Lower leg skin (tissue), 3 donors: ENCODE results near the gene IVD.

Experiments
- POLR2A ChIP-seq, 2 donors: fragments of 450-650 bp; IDR thresholded peaks; one replicate each; pipeline ENCODE4 v1.6.1; 2016 to 2017; ENCODE audit warnings: antibody characterized with exemption in 2 of 2, mild to moderate bottlenecking in 1 of 2, moderate library complexity in 1 of 2
- TF ChIP-seq, protein P1 (sequence below), 3 donors: fragments of 450-650 bp; IDR thresholded peaks; one replicate each; pipeline ENCODE4 v1.5.1; 2016; ENCODE audit warnings: antibody characterized with exemption in 3 of 3, mild to moderate bottlenecking in 3 of 3, moderate library complexity in 2 of 3

DNA sequence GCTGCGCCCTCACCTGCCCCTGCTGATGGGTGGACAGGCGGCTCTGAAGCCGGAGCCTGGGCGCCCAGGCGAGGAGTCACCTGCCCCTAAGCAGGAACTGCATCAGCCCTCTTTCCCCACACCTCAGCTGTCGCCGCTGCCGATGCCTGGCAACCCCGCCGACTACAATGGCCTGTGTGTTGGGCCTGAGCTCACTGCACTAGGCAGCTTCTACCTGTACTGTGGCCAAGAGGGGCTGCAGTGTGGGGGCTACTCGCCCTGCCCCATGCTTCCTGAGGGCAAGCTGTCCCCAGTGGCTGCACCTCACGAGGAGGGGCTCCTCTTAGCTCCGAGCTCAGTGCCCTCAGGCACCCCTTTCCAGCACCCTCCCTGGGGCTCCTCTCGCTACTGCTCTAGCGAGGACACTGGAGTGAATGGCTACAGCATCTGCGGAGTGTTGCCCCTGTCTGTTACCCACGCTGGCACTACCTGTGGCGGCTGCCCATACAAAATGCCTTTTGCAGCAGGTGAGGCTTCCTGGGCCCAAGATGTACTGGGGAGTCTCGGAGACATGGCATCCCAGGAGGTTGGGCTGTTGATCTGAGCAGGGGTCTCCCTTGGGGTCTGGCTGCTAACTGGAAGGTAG is 53.9 kb downstream of the IVD start:
- TF ChIP-seq, protein P1, sequence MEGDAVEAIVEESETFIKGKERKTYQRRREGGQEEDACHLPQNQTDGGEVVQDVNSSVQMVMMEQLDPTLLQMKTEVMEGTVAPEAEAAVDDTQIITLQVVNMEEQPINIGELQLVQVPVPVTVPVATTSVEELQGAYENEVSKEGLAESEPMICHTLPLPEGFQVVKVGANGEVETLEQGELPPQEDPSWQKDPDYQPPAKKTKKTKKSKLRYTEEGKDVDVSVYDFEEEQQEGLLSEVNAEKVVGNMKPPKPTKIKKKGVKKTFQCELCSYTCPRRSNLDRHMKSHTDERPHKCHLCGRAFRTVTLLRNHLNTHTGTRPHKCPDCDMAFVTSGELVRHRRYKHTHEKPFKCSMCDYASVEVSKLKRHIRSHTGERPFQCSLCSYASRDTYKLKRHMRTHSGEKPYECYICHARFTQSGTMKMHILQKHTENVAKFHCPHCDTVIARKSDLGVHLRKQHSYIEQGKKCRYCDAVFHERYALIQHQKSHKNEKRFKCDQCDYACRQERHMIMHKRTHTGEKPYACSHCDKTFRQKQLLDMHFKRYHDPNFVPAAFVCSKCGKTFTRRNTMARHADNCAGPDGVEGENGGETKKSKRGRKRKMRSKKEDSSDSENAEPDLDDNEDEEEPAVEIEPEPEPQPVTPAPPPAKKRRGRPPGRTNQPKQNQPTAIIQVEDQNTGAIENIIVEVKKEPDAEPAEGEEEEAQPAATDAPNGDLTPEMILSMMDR (IDR thresholded peaks at IDR 0.05) = no peak
- no peak for TF ChIP-seq POLR2A (IDR thresholded peaks at IDR 0.05)
